ENCODE data around the gene ECEL1. TPM values are rescaled to one million over a fixed set of nuclear protein-coding genes. Genes with fewer than 3 reads are reported as not detected.

ECEL1 gene
- total and polyA plus RNA-seq, 2 experiments from 2014 or later, result 6.7 to 17.5 TPM

DNA sequence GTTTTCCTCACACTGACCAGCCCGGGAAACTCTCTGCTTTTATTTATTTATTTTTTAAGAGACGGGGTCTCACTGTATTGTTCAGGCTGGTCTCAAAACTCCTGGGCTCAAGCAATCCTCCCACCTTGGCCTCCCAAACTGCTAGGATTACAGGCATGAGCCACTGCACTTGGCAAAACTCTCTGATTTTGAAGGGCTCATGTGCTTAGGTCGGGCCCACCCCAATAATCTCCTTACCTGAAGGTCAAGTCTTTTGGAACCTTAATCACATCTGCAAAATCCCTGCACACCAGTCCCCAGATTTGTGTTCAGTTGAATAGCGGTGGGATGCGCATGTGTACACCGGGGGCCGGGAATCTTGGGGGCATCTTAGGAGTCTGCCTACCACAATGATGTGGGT, 7.7 kb upstream of the ECEL1 start:
- ATAC-seq (no peak), DNase-seq (ENCODE audit: low spot score) (no peak)
- Histone ChIP-seq H3F3A (replicated peaks; ENCODE audit: low read depth) (no peaks in the 10 kb centered on the region), H3K4me3 (no peak overlapping the region), H3K36me3 (ENCODE audit: insufficient read depth) (no peaks in the 10 kb centered on the region), H3K4me1 (ENCODE audit: insufficient read depth) (no peaks in the 10 kb centered on the region), H2AFZ (no peak overlapping the region), H3K9me2 (ENCODE audit: insufficient read depth) (no peaks in the 10 kb centered on the region), H3K27ac (ENCODE audit: low read depth) (no peak overlapping the region), H4K20me1 (replicated peaks; ENCODE audit: insufficient read depth) (no peaks in the 10 kb centered on the region), H3K27me3 (ENCODE audit: insufficient read depth) (no peaks in the 10 kb centered on the region), H3K79me2 (replicated peaks; ENCODE audit: insufficient read depth) (no peaks in the 10 kb centered on the region), H3K4me2 (no peak overlapping the region)
- H3K4me3 Mint-ChIP-seq, result no peak overlapping the region
- peaks cover 19% of the 10 kb centered on the region for H3K4me1 Mint-ChIP-seq
- H3K27ac Mint-ChIP-seq, result no peak overlapping the region
- peaks cover 20% of the 10 kb centered on the region for H3K27me3 Mint-ChIP-seq (ENCODE audit: insufficient read depth, low read depth, poor library complexity)
- no peaks in the 10 kb centered on the region for H3K9me3 Mint-ChIP-seq
- no peak for TF ChIP-seq EZH2 (IDR thresholded peaks at IDR 0.05; ENCODE audit: low read depth, unreplicated experiment)
- no peak for TF ChIP-seq ZNF331 (CRISPR knock-in tag; IDR thresholded peaks at IDR 0.05; ENCODE audit: low read depth)
- no peak for TF ChIP-seq REST (IDR thresholded peaks at IDR 0.05; ENCODE audit: unreplicated experiment)
- TF ChIP-seq, protein P1, sequence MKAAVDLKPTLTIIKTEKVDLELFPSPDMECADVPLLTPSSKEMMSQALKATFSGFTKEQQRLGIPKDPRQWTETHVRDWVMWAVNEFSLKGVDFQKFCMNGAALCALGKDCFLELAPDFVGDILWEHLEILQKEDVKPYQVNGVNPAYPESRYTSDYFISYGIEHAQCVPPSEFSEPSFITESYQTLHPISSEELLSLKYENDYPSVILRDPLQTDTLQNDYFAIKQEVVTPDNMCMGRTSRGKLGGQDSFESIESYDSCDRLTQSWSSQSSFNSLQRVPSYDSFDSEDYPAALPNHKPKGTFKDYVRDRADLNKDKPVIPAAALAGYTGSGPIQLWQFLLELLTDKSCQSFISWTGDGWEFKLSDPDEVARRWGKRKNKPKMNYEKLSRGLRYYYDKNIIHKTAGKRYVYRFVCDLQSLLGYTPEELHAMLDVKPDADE (IDR thresholded peaks at IDR 0.05), result no peak
- TF ChIP-seq CREB1 (CRISPR knock-in tag; IDR thresholded peaks at IDR 0.05; ENCODE audit: low read depth), result no peak
- TF ChIP-seq POLR2AphosphoS5 (IDR thresholded peaks at IDR 0.05; ENCODE audit: low read depth), result no peak
- TF ChIP-seq STAT1 (IDR thresholded peaks at IDR 0.05; ENCODE audit: unreplicated experiment), result no peak
- H3K36me3 Mint-ChIP-seq (ENCODE audit: low read depth), result no peaks in the 10 kb centered on the region

GRCh38 chr2:232494542-232494941, 6.9 kb upstream of the ECEL1 start:
- Histone ChIP-seq H2AFZ (no peak overlapping the region), H3K4me2 (no peak overlapping the region), H3K27me3 (ENCODE audit: insufficient read depth) (peaks cover 6% of the 10 kb centered on the region; the same call in 1 of the 2 replicates), H3K36me3 (ENCODE audit: insufficient read depth) (no peaks in the 10 kb centered on the region), H3K4me3 (no peak overlapping the region), H3K79me2 (replicated peaks; ENCODE audit: insufficient read depth) (no peaks in the 10 kb centered on the region), H3K4me1 (ENCODE audit: insufficient read depth) (peaks cover 4% of the 10 kb centered on the region), H3K27ac (ENCODE audit: low read depth) (no peak overlapping the region), H4K20me1 (replicated peaks; ENCODE audit: insufficient read depth) (no peaks in the 10 kb centered on the region), H3K9me2 (ENCODE audit: insufficient read depth) (no peaks in the 10 kb centered on the region), H3F3A (replicated peaks; ENCODE audit: low read depth) (no peaks in the 10 kb centered on the region)
- ATAC-seq (no peak), DNase-seq (ENCODE audit: low spot score) (no peak)
- Mint-ChIP-seq H3K4me1 (peaks cover 26% of the 10 kb centered on the region), H3K27me3 (ENCODE audit: insufficient read depth, low read depth, poor library complexity) (peaks cover 26% of the 10 kb centered on the region), H3K36me3 (ENCODE audit: low read depth) (no peaks in the 10 kb centered on the region), H3K27ac (no peak overlapping the region), H3K4me3 (no peak overlapping the region), H3K9me3 (no peaks in the 10 kb centered on the region)
- TF ChIP-seq EZH2 (IDR thresholded peaks at IDR 0.05; ENCODE audit: low read depth, unreplicated experiment) (no peak), NANOG (IDR thresholded peaks at IDR 0.05; ENCODE audit: borderline replicate concordance) (no peak), CREB1 (CRISPR knock-in tag; IDR thresholded peaks at IDR 0.05; ENCODE audit: low read depth) (no peak), STAT1 (IDR thresholded peaks at IDR 0.05; ENCODE audit: unreplicated experiment) (no peak), ZNF114 (CRISPR knock-in tag; IDR thresholded peaks at IDR 0.05) (no peak)
